HG02759 (cell line): ENCODE data around the gene TAF7L.
"Not testable (repeated sequence)": the region's sequence is repeated elsewhere in the genome, so short reads cannot be mapped to it uniquely, and the experiment has no call there.

Experiments
- ATAC-seq: cut with Tn5 transposase; IDR thresholded peaks from one replicate; pipeline ENCODE4 v1.9.1; 2021; ENCODE audit warnings: mild to moderate bottlenecking, moderate library complexity; ENCODE audit not compliant: unreplicated experiment

TAF7L gene, protein sequence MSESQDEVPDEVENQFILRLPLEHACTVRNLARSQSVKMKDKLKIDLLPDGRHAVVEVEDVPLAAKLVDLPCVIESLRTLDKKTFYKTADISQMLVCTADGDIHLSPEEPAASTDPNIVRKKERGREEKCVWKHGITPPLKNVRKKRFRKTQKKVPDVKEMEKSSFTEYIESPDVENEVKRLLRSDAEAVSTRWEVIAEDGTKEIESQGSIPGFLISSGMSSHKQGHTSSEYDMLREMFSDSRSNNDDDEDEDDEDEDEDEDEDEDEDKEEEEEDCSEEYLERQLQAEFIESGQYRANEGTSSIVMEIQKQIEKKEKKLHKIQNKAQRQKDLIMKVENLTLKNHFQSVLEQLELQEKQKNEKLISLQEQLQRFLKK

DNA sequence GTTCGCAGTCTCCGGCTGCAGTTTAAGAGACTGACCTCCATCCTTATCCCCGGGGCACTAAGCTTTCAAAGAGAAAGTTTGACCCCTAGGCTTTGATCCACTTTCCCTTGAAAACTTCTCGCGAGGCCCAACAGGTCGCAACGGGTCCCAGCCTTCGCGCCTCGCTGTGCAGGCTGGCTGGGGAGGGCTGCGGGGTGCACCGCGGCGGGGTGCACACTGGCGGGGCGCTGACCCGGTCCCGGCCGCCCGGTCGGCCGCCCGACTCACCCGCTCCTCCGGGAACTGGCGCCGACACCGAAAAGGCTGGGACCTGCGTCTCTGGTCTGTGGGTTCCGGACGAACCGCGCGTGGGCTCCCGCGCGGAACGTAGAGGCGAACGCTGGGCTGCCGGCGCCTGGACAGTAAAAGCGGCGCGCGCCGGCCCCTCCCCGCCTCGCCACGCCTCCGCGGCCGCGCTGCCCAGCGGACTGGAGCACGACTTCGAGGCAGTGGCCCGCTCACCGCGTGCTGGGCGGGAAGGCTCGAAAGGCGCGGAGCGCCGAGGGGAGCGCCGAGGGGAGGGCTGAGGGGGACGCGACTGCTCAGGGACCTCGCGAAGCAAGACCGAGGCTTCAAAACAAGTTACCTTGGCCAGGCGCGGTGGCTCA is at the start of gene TAF7L:
Gene TAF7L, minus strand, starts transcription at position 378 of the 647 bp plus-strand sequence. CDS start 3,791 bp downstream, outside the sequence.
- ATAC-seq, result no peak

DNA sequence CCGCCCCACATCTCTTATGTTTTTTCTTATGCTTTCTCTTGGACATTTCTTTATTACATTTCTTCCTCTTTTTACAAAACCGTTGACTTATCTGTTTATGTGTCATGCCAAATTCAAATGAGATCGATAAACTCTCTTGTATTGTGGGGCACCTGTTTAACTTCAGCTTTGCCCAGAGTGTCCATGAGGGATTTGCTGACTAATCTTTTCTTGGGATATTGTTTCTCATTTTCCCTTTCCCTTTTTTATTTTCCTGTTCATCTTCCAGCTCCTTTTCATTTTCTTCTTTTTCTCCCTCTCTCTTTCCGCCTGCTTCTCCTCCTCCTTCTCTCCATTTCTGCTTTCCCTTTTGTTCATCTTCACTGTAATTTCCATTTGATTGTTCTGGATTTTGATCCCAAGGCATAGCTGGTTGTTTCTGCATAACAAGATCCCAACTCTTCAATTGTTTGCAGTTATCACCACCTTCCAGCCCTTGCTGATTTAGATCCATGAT is 46.7 kb upstream of the TAF7L start:
- no peak for ATAC-seq

DNA sequence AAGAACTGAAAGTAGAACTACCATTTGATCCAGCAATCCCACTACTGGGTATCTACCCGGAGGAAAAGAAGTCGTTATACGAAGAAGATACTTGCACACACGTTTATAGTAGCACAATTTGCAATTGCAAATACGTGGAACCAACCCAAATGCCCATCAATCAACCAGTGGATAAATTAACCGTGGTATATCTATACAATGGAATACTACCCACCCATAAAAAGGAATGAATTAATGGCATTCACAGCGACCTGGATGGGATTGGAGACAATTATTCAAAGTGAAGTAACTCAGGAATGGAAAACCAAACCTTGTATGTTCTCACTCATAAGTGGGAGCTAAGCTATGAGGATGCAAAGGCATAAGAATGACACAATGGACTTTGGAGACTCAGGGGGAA is 43.2 kb upstream of the TAF7L start:
- ATAC-seq, result not testable (repeated sequence)

DNA sequence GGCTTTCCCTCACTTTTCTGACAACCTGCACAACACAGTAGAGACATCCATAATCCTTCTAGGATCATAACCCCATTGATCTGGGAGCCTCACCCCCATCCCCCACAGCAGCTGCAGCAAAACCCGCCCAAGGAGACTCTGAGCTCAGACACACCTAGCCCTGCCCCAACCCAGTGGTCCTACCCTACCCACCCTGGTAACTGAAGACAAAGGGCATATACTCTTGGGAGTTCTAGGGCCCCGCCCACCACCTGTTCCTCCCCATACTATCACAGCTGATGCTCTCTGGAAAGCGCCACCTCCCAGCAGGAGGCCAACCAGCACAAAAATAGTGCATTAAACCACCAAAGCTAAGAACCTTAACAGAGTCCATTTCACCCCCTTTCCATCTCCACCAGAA is 35.5 kb upstream of the TAF7L start:
- not testable (repeated sequence) for ATAC-seq

- no peak for ATAC-seq
Observed at GRCh38 chrX:101303790-101304189, 12.7 kb upstream of the TAF7L start.

DNA sequence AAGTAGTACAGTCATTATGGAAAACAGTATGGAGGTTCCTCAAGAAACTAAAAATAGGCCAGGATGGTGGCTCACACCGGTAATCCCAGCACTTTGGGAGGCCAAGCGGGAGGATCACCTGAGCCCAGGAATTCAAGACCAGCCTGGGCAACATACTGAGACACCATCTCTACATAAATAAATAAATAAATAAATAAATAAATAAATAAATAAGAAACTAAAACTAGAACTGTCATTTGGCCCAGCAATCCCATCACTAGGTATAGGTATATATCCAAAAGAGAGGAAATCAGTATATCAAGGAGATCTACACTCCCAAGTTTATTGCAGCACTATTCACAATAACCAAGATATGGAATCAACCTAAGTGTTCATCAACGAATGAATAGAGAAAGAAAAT is 4.5 kb upstream of the TAF7L start:
- not testable (repeated sequence) for ATAC-seq

GRCh38 chrX:101287402-101287801 is 3.7 kb downstream of the TAF7L start:
- ATAC-seq, result no peak

GRCh38 chrX:101276238-101276637 is 14.9 kb downstream of the TAF7L start:
- ATAC-seq, result no peak

- ATAC-seq, result no peak
Observed at GRCh38 chrX:101274198-101274597, 16.9 kb downstream of the TAF7L start.

DNA sequence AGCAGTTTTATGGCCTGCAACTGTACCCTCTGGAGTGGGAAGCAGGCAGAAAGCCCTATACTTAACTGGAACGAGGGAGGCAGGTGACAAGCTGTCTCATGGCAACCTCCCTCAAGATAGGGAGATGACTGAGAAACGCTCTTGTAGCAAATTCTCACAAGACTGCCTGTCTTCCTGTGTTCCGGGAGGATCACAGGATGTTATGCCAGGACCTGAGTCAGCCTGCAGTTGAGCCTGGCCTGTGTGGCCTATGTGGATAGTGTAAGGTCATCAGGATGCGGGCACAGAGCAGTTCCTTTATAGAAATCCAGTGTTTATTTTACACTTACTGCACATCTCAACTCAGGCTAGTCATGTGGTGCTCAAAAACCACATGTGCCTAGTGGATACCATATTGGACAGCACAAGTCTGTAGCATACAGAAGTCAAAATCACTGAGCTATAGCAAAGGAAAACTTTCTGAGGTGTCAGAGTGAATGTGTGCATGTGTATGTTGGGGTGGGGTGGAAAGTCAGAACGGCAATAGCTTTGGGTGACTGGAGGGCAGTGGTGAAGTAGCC is 25.2 kb downstream of the TAF7L start:
- ATAC-seq, result no peak

DNA sequence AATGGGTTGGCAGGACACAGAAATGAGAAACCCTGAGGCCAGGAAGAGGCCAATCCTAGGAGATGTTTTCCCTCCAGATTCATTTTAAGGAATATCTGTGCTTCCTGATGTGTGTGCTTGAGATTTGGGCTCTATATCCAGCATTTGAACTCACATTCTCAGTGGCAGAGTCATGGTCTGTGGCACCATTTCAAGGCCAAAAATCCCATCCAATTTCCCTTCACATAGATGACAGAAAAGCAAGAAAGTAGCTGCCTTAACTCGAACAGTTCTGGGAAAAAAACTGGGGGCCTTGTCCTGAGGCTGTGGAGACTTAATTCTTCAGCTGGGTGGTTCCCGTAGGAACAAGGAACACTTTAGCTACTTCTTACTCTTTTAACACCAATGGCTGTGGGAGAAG is 27.4 kb downstream of the TAF7L start:
- ATAC-seq, result no peak

GRCh38 chrX:101262590-101262989 is 28.5 kb downstream of the TAF7L start:
- ATAC-seq, result no peak

GRCh38 chrX:101260435-101260834 is 30.7 kb downstream of the TAF7L start:
- no peak for ATAC-seq

DNA sequence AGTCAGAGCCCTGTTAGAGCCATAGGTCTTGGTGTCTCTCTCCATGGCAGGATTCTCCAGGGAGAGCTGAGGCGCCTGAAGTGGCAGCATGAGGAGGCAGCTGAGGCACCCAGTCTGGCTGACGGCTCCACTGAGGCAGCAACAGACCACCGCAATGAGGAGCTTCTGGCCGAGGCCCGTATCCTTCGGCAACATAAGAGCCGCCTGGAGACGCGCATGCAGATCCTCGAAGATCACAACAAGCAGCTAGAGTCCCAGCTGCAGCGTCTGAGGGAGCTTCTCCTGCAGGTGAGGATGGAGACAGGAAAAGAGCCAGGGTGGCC is 32.9 kb downstream of the TAF7L start:
- no peak for ATAC-seq

DNA sequence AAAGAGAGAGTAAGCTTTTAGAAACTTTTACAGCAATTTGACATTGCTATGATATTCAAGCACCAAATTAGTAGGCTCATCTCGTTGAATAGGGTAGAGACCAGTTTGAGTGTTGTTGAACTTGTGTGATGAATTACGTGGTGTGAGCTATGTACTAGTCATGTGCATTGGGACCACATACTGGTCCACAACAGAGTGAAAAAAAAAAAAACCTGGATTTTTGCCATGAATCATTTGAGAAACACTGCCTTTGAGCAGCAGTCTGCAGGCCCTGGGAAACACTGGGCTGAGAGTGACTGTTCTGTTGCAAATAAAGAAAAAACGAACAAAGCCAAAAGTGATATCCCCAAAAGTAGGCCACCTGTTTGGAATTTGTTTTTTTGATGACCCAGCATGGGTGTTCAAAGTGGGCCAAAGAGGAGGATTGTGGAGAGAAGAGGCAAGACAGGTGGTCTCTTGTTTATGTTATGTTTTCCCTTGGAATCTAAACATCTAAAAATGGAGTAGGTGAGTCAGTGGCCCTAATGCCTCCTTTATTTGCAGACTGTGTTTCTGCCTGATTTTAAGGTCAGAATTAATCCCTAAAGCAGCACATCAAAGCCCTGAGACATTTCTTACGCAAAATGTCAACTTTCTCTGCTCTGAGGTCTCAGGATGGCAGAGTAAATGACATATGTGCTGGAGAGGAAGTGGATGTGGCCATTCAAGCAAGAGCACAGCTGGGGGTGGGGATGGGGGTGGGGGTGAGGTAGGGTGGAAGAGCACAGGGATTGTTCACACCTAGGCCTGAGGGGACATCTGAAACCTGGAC is 33.5 kb downstream of the TAF7L start:
- ATAC-seq, result no peak

GRCh38 chrX:101252634-101253033 is 38.5 kb downstream of the TAF7L start:
- ATAC-seq, result no peak

GRCh38 chrX:101241531-101241930 is 49.6 kb downstream of the TAF7L start:
- ATAC-seq, result no peak

GRCh38 chrX:101237041-101237440 is 54.1 kb downstream of the TAF7L start:
- ATAC-seq, result no peak

DNA sequence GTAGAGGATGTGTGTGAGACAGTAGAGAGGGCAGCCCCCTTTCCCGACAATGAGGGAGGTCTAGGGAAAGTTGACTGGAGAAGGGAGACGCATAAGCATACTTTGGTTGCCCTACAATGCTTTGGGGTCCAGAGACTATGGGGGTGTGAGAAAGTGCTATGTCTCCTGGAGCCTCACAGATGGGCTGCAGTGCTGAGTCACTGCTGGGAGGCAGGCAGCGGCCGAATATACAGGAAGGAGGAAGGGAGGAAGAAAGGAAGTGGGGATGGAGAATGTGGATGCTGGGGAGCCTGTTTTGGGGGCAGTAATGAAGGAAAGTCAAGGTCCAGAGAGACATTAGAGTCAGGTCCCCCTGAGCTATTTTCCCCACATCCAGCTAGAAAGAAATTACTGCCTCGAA is 58.8 kb downstream of the TAF7L start:
- ATAC-seq, result no peak

GRCh38 chrX:101231080-101231479 is 60.1 kb downstream of the TAF7L start:
- no peak for ATAC-seq

GRCh38 chrX:101230636-101231035 is 60.5 kb downstream of the TAF7L start:
- no peak for ATAC-seq
